ENCODE results near the gene GYS1. TPM values are rescaled to one million over a fixed set of nuclear protein-coding genes. Genes with fewer than 3 reads are reported as not detected.

The GYS1 gene
- total RNA-seq, 6 donors from 2014 or later: 26.4 to 79.6 (median 35.6) TPM

- Histone ChIP-seq H3K27me3 (no peaks in the 10 kb centered on the region), H3K27ac (peak overlapping the region; percentile 84 to 98 (median 95)), H3K9me3 (no peaks in the 10 kb centered on the region), H3K36me3 (peaks cover 0 to 18% (median 6%) of the 10 kb centered on the region in 4 donors), H3K4me3 (peak overlapping the region; percentile 33 to 84 (median 56)), H3K4me1 (peaks cover 24 to 43% (median 34%) of the 10 kb centered on the region in 4 donors)
- TF ChIP-seq POLR2AphosphoS5 (IDR thresholded peaks at IDR 0.05) (no peak), EP300 (IDR thresholded peaks at IDR 0.05) (no peak), POLR2A (IDR thresholded peaks at IDR 0.05) (no peak)
- TF ChIP-seq, protein P1, sequence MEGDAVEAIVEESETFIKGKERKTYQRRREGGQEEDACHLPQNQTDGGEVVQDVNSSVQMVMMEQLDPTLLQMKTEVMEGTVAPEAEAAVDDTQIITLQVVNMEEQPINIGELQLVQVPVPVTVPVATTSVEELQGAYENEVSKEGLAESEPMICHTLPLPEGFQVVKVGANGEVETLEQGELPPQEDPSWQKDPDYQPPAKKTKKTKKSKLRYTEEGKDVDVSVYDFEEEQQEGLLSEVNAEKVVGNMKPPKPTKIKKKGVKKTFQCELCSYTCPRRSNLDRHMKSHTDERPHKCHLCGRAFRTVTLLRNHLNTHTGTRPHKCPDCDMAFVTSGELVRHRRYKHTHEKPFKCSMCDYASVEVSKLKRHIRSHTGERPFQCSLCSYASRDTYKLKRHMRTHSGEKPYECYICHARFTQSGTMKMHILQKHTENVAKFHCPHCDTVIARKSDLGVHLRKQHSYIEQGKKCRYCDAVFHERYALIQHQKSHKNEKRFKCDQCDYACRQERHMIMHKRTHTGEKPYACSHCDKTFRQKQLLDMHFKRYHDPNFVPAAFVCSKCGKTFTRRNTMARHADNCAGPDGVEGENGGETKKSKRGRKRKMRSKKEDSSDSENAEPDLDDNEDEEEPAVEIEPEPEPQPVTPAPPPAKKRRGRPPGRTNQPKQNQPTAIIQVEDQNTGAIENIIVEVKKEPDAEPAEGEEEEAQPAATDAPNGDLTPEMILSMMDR (IDR thresholded peaks at IDR 0.05): no peak
- 0% methylated on average over 5 to 13 of the region's 13 CpGs for WGBS, 2 donors
- no peak for ATAC-seq (ENCODE audit: low FRiP score in 2 of 2)
- DNase-seq: no peak
Measured at GRCh38 chr19:48994035-48994386, 902 bp upstream of the GYS1 start.

- Histone ChIP-seq H3K4me1 (peaks cover 24 to 43% (median 34%) of the 10 kb centered on the region in 4 donors), H3K9me3 (no peaks in the 10 kb centered on the region), H3K27ac (peak overlapping the region; percentile 84 to 98 (median 95)), H3K36me3 (peaks cover 4 to 28% (median 16%) of the 10 kb centered on the region in 4 donors), H3K4me3 (peak overlapping the region; percentile 53 to 94 (median 71)), H3K27me3 (no peaks in the 10 kb centered on the region)
- 0 to 1% methylated on average over 16 to 19 of the region's 20 CpGs for WGBS, 2 donors
- peak; percentile 0 to 24 for ATAC-seq (ENCODE audit: low FRiP score in 2 of 2)
- TF ChIP-seq, protein P1 (IDR thresholded peaks at IDR 0.05): no peak
- TF ChIP-seq POLR2AphosphoS5 (IDR thresholded peaks at IDR 0.05) (no peak), POLR2A (IDR thresholded peaks at IDR 0.05) (no peak), EP300 (IDR thresholded peaks at IDR 0.05) (no peak)
- DNase-seq: peak in 1 of 2 donors; percentile 57
Measured at GRCh38 chr19:48992581-48993174, 431 bp downstream of the GYS1 start.

DNA sequence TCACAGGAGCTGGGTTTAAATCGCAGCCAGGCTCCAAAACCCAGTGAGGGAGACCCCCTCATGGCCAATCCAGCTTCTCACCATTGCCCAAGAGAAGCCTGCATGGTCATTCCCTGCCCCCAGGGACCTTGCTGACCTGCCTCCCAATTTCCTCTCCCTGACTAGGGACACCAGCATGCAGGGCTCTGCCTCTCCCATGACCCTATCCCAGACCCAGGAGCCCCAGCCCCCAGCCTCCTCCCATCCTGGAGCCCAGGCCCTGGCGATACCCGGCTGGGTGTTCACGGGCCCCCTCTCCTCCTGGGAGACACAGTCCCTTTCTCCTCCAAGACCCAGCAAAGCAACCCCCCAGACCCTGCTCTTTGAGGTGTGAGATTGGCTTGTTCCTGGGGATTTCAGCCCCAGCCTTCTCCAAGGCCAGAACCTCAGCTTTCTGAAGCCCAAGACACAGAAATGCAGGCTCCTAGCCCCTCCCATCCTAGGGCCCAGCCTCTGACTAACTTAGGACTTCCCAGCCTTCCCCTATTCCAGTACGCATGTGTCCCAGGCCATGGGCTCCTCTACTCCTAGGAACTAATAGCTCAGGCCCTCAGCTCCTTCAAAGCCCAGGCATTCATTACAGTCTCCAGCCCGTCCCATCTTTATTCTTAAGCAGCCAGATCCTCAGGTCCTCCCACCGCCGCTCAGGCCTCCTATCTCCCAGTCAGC is 1.1 kb downstream of the GYS1 start:
- DNase-seq: peak; percentile 54 to 86
- WGBS, 2 donors: 17 to 27% methylated on average over 5 to 8 of the region's 8 CpGs

DNA sequence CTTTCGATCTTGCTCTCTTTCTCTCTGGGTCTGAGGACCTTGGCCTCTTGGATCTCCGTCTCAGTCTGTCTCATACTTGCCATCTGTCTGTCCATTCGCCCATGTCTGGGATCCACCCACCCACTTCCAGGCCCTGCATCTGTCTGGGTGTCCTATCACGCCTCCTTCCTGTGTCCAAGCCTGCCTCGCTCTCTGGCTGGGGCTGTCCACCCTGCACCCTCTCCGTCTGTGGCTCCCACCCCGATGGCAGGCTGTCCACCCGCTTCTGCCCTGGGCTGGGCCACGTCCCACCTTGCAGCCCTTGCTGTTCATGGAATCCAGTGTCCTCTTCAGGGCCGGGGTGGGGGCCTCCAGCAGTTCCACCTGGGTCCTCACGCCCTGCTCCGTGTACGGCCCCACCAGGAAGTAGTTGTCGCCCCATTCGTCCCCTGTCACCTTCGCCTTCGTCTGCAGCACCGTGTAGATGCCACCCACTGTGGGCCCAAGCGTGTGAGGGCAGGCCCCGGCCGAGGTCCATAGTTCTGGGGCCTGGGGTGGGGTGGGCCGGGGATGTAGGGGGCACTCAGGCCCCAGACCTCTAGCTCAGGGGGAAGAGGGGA is 2.0 kb downstream of the GYS1 start:
- Histone ChIP-seq H3K27ac (peak overlapping the region in 3 of 4 donors; percentile 18 to 98 (median 92)), H3K4me1 (peaks cover 24 to 43% (median 34%) of the 10 kb centered on the region in 4 donors), H3K9me3 (no peaks in the 10 kb centered on the region), H3K4me3 (peak overlapping the region in 2 of 4 donors; percentile 58 to 84), H3K27me3 (no peaks in the 10 kb centered on the region), H3K36me3 (peaks cover 4 to 43% (median 25%) of the 10 kb centered on the region in 4 donors)
- DNase-seq: peak in 1 of 2 donors; percentile 60
- 87 to 95% methylated on average over 11 to 22 of the region's 22 CpGs for WGBS, 2 donors
- TF ChIP-seq POLR2AphosphoS5 (IDR thresholded peaks at IDR 0.05): no peak
- no peak for TF ChIP-seq EP300 (IDR thresholded peaks at IDR 0.05)
- no peak for TF ChIP-seq POLR2A (IDR thresholded peaks at IDR 0.05)
- TF ChIP-seq, protein P1 (IDR thresholded peaks at IDR 0.05): no peak
- no peak for ATAC-seq (ENCODE audit: low FRiP score in 2 of 2)

More for the DNA sequence above, 1.1 kb downstream of the GYS1 start:
- H3K4me1 ChIP-seq: peaks cover 24 to 43% (median 34%) of the 10 kb centered on the region in 4 donors
- H3K36me3 ChIP-seq: peaks cover 4 to 34% (median 19%) of the 10 kb centered on the region in 4 donors
- ATAC-seq (ENCODE audit: low FRiP score in 2 of 2): peak; percentile 74 to 77
- no peaks in the 10 kb centered on the region for H3K27me3 ChIP-seq
- H3K9me3 ChIP-seq: no peaks in the 10 kb centered on the region
- peak overlapping the region; percentile 84 to 98 (median 95) for H3K27ac ChIP-seq
- TF ChIP-seq, protein P1 (IDR thresholded peaks at IDR 0.05): no peak
- TF ChIP-seq POLR2A (IDR thresholded peaks at IDR 0.05) (peak in 1 of 4 donors; percentile 59), POLR2AphosphoS5 (IDR thresholded peaks at IDR 0.05) (peak in 1 of 2 donors; percentile 76), EP300 (IDR thresholded peaks at IDR 0.05) (peak in 1 of 4 donors; percentile 7)
- H3K4me3 ChIP-seq: peak overlapping the region; percentile 53 to 94 (median 71)

All from upper lobe of left lung (tissue), 6 donors.